Glomerular visceral epithelial cell (primary cell): Measurements from ENCODE around the gene CEP290.

ENCODE experiments used
- DNase-seq: peaks from one replicate; pipeline ENCODE4 v3.0.0-alpha.2; 2016; ENCODE audit errors: extremely low spot score

Gene CEP290, protein sequence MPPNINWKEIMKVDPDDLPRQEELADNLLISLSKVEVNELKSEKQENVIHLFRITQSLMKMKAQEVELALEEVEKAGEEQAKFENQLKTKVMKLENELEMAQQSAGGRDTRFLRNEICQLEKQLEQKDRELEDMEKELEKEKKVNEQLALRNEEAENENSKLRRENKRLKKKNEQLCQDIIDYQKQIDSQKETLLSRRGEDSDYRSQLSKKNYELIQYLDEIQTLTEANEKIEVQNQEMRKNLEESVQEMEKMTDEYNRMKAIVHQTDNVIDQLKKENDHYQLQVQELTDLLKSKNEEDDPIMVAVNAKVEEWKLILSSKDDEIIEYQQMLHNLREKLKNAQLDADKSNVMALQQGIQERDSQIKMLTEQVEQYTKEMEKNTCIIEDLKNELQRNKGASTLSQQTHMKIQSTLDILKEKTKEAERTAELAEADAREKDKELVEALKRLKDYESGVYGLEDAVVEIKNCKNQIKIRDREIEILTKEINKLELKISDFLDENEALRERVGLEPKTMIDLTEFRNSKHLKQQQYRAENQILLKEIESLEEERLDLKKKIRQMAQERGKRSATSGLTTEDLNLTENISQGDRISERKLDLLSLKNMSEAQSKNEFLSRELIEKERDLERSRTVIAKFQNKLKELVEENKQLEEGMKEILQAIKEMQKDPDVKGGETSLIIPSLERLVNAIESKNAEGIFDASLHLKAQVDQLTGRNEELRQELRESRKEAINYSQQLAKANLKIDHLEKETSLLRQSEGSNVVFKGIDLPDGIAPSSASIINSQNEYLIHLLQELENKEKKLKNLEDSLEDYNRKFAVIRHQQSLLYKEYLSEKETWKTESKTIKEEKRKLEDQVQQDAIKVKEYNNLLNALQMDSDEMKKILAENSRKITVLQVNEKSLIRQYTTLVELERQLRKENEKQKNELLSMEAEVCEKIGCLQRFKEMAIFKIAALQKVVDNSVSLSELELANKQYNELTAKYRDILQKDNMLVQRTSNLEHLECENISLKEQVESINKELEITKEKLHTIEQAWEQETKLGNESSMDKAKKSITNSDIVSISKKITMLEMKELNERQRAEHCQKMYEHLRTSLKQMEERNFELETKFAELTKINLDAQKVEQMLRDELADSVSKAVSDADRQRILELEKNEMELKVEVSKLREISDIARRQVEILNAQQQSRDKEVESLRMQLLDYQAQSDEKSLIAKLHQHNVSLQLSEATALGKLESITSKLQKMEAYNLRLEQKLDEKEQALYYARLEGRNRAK (N-terminal part only)

DNA sequence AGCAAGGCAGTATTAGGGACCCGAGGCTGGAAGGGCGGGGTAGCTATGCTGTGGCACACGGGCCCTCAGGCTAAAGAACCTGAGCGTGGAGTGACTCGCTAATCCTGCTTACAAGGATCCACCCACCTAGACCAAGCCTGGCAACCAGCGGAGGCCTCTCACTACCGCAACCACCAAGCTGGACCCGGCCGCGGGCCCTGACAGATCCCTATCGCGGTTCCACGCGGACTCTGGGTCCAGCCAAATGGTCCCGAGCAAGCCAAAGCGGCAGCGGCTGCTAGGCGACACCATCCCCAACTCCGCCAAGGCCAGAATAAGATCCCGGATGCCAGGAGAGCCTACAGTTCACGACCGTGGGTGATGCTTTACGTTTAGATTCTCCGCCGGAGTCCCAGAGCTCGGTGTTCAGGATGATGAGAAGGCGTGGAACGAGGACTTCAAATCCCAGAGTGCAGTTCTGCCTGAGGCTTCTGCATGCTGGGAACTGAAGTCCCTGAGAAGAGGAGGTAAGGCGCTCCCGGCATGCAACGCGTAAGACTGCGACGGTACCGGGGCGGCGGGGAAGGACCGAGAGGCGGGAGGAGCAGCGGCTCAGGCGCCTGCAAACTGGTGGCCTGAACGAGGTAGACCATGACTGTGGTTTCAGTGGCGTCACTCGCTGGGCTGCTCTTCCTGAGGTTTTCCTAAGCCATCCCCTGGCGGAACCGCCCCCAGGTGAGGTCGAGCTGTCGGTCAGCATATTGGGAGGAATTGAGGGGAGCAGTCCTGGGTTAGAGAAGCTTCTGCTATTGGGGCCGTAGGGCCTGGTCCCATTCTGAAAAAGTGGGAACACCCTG is at the start of gene CEP290, which contains the start of gene TMTC3:
TSS of gene CEP290 (minus strand) at position 315 of the 836 bp plus-strand sequence. CDS start 781 bp downstream, outside the sequence.
TSS of gene TMTC3 (plus strand) at position 534 of the 836 bp plus-strand sequence. CDS start 6,009 bp downstream, outside the sequence.
- peak; percentile 98 for DNase-seq

DNA sequence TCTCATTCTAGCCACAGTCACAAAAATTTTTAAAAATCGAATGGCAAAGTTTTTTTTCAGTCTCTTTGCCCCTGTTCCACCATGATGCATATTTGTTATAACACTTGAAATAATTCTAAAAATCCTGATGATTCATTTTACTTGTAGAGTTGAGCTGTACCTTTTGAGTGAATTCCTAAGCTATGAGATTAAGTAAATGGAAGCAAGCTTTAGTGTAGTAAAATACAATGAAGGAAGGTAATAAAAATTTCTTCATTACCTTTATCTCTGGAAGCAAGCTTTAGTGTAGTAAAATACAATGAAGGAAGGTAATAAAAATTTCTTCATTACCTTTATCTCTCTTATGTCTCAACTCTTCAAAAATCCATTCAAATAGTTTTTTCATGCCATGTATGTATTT is 46.3 kb upstream of the CEP290 start:
- no peak for DNase-seq

DNA sequence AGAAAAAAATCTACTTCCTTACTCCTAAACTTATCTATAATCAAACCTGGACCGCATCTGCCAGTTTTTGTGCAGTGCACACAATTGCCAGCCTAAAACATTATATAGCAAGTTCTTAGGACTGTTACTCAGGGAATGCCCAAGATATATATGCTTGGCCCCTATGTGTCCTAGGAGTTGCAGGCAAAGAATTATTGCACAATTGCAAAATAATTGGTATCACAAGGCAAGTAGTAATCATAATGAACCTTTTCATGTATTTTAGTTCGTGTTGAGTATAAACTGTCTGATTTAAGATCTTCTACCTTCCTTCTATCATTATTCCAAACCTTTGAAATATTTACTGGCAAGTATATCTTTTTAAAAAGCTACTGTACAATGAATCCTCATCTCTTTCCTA is 45.7 kb upstream of the CEP290 start:
- no peak for DNase-seq

DNA sequence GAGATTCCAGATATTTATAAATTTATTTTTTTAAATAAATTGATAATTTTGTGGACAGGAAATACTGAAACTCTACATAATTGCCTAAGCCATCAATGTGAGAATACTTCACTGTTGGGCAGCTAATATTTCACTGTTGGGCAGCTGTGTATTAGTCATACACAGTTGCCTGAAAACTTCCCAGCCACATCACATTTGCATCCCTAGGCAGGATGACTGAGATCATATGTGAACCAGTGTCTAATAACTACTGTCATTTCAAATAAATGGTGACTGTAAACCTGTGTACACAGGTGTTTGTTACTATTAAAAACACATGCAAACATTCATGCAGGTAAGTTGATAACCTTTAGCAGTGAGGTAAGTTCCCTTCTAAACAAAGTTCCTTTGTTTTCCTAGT is 44.1 kb upstream of the CEP290 start:
- peak; percentile 64 for DNase-seq

DNA sequence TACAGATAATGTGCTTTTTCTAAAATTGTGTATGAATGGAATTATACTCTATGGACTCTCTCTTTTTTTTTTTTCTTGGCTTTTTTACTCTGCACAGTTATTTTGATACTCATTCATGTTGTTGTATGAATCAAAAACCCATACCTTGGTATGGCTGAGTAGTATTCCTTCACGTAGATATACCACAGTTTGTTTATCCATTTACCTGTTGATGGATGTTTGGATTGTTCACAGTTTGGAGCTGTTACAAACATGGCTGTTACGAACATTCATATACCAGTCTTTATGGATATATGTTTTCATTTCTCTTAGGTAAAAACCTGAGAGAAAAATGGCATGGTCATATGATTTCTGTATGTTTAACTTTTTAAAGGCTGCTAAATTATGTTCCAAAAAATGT is 43.4 kb upstream of the CEP290 start:
- DNase-seq: no peak

DNA sequence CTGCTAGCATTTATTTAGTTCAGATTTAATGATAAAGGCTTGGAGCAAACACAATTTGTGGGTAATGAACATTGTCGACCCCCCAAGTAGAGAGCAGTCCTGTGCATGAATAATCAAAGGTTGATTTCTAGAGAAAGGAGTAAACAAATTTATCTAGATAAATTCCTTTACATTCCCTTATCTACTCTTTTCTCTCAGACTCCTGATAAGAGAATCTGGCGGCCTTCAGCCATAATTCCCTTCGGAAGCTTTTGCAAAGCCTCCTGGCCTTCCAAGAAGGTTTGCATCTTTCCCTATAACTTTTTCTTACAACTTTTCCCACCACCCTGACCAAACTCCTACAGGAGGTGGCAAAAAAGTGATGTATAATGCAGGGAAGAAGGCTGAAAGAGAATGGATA is 42.3 kb upstream of the CEP290 start:
- DNase-seq: no peak

DNA sequence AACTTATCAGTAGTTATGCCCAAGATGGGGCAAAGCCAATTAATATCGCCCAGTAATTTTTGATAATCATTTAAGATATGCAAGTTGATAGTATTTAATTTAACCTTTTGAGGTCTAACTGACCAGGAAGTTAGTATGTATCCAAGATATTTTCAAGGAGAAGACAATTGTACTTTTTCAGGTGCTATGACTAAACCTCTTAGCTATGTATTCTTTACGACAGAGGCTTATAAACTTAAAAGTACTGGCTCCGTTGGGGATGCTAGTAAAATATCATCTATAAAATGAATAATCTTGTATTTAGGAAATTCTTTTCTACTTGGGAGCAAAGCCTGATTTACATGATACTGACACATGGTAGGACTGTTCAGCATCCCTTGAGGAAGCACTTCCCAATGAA is 40.5 kb upstream of the CEP290 start:
- DNase-seq: no peak

DNA sequence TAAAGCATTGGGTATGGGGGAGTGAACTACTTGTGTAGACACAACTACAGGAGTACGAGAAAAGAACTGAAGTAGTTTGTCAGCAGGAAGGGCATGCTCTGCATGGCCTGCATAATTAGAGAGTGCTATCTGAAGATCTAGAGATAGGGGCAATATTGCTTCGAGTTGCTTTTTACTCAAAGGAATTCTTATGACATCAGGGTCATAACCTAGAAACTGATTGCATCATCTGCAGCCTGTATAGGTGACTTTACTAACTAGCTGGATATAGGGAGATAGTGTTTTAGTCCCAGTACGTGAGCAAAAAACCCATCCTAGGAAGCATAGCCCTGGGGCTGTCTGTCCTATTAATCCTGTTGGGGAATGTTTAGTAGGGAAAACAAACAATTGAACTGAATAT is 40.0 kb upstream of the CEP290 start:
- DNase-seq: no peak

DNA sequence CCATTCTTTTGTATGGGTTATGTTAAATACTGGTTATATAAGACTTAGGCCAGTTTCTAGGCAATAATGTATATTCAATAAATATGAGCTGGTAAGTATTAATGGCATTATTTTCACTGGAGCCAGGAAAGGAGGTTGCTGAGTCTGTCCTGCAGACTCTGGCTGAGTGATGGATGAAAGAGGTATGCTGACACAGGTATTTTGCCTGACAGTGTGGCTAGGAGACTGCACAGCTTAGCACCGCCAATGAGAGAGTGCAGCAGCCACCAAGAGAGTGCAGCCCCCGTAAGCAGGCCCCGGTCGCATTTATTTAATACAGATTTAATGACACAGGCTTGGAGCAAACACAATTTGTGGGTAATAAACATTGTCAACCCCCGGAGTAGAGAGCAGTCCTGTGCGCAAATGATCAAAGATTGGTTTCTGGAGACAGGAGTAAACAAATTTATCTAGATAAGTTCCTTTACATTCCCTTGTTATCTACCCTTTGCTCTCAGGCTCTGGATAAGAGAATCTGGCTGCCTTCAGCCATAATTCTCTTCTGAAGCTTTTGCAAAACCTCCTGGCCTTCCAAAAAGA is 37.6 kb upstream of the CEP290 start:
- DNase-seq: no peak

DNA sequence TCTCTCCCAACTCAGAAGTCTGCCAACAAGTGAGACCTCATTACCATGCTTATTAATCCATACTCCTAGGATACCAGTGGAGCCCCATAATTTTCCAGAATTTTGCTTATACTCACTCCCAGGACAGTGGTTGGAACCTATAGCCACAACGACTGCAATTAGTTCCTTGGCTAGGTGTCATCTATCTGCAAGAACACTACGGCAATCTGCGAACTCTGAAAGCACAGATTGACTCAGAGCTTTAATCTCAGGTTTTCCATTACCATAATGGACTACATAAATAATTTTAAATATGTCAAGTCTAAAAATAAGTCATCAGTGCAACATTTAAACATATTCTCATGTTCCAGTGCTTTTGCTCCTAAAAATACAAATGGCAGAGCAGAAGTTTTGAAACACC is 33.7 kb upstream of the CEP290 start:
- no peak for DNase-seq

DNA sequence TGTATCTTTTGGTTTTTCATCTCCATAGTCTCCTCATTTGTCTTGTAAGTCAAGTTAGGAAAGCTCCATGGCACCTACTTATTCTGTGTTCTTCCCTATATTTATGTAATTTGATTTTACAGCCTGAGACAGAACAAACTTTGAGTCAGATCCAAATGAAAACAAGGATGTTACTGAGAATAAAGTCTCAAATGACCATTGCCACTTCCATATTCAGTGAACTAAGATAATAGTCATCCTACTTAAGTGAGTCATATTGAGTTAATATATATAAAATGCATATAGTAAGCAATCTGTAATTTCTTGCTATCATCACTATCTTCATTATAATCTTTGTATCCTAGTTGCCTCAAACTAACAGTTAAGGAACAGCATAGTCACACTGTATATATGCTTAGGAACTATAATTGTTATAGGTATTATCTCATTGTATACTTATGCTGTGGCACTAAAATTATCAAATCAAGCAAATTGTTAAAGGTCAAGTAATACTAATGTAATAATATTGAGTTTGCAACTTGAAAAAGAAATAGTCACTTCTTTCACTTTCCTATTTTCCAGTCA is 31.0 kb upstream of the CEP290 start:
- DNase-seq: no peak

DNA sequence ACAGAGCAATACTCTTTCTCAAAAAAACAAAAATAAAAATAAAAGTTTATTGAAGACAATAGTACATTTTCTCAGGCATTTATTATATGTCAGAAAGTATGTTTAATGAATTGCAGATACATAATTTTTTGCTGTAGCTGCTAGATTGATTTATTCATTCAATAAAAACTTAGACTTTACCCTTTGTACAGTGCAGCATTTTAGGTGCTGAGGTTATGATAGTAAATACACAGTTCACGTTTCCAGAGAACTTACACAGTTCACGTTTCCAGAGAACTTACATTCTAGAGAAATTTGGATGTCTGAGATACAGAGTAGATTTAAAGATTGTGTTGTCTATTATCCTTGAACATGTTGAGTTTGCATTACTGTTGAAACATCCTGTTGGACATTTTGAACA is 25.5 kb upstream of the CEP290 start:
- DNase-seq: no peak

DNA sequence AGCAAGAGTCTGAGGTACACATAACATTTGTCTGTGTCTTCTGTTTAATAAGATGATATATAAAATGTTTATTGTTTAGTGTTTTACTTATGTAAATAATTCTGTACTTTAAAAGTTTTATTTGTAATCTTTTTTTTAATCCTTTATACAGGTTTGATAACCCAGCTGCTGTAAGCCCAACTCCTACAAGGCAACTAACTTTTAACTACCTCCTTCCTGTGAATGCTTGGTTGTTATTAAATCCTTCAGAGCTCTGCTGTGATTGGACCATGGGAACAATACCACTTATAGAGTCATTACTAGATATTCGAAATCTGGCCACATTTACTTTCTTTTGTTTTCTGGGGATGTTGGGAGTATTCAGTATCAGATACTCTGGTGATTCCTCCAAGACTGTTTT is 24.3 kb upstream of the CEP290 start:
- DNase-seq: no peak

DNA sequence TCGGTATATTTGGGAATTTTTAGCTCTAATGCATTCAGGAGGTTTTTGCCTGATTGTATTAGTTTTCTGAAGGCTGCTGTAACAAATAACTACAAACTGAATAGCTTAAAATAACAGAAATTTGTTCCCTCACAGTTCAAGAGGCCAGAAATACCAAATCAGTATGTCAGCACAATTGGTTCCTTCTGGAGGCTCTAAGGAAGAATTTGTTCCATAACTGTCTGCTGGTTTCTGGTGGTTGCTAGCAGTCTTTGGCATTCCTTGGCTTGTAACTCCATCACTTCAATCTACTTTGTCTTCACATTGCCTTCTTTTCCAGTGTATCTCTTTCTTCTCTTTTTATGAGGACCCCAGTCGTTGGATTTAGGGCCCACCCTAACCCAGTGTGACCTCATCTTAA is 21.5 kb upstream of the CEP290 start:
- no peak for DNase-seq

DNA sequence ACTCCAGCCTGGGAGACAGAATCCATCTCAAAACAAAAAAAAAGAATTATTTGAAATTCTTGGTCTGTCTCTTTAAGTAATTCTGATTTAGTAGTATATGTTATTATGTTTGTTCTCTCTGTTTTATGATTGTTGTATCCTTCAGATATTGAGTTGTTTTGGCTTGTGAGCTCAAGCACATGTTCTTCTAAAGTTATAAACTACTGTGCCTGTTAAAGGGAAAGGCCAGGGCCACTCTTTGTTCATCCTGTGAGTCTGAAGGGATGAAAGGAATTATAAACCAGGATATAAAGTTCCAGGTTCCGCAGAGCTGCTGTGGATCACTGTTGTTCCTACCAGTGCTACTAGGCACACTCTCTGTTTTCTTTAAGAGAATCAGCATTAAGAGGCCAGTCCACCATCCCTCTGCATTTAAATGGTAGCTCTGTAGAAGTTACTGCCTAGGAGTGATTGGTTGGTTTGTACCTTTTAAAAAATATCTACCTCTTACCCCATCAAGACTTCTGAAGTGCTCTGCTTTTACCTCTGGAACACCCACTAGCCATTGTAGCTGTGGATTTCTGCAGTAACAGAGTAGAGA is 14.3 kb upstream of the CEP290 start:
- no peak for DNase-seq

DNA sequence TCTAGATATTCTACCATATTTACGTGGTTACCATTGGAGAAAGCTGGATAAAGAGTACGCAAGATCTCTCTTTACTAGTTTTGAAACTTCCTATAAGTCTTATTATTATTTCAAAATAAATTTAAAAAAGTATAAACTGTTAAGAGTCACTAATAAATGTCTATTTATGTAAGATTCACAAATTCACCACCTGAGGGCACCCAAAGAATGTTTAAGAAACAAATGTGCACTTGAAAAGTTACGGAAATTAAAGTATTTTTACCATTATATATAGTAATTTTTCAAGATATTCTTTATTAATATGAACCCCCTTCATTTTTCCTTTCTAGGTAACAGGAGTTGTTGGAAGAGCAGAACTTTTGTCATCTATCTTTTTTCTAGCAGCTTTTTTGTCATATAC is 12.1 kb upstream of the CEP290 start:
- DNase-seq: peak; percentile 40

DNA sequence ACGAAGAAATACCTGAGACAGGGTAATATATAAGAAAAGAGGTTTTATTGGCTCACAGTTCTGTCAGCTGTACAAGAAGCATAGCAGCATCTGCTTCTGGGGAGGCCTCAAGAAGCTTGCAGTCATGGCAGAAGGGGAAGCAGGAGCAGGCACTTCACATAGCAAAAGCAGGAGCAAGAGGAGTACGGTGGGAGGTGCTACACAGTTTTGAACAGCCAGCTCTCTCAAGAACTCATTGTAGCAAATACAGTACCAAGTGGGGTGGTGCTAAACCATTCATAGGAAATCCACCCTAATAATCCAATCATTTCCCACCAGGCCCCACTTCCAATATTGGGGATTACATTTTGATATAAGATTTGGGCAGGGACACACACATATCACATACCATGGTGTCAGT is 8.2 kb upstream of the CEP290 start:
- no peak for DNase-seq

DNA sequence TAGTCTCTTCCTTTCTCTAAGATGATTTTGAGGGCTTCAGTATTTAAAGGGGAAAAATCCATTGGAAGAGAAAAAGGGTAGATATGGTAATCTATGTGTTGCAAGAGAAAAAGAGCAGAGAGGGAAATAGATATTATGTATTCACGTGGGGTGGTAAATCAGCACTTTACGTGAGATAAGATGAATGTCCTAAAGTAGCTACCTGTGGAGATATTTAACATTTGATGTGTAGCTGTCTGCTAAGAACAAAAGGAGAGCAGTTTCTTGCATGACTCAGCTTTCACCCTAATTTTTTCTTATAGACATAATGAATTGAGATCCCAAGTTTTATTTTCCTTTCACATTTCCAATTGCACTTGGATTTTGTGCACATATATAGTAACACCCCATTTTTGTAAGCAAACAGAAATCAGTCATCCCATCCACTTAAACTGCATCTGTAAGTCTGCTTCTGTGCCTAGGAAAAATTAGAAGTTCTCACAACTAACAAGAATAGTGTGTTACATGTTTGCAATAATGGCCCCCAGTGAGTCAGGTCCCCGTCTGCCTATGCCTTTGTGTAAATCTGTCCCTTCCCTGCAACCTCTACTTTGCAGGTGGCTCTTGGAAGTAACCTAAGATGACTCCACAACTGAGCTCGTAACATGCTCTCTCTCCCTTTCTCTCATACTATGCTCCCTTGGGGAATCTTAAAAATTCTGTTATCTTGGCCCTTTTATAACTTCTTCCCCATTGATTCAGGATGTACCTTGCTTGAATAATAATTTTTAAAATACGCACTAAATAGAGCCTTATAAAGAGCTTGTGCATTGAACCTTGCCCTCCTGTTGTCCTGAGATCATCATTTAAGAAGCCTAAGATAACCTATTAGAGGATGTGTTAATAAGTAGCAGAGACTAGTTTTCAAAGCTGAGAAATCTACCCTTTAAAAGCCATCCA is 3.9 kb upstream of the CEP290 start:
- DNase-seq: peak; percentile 0
